GM21825 (cell line): ENCODE data around the gene RNF44.
A peak's percentile ranks its signal among the peaks of the same experiment; 100 is the strongest.
"Not testable (repeated sequence)": the region's sequence is repeated elsewhere in the genome, so short reads cannot be mapped to it uniquely, and the experiment has no call there.

ENCODE experiments used
- ATAC-seq: cut with Tn5 transposase; IDR thresholded peaks from one replicate; pipeline ENCODE4 v1.9.1; 2021; ENCODE audit warnings: mild to moderate bottlenecking, moderate library complexity; ENCODE audit not compliant: unreplicated experiment

Gene RNF44

DNA sequence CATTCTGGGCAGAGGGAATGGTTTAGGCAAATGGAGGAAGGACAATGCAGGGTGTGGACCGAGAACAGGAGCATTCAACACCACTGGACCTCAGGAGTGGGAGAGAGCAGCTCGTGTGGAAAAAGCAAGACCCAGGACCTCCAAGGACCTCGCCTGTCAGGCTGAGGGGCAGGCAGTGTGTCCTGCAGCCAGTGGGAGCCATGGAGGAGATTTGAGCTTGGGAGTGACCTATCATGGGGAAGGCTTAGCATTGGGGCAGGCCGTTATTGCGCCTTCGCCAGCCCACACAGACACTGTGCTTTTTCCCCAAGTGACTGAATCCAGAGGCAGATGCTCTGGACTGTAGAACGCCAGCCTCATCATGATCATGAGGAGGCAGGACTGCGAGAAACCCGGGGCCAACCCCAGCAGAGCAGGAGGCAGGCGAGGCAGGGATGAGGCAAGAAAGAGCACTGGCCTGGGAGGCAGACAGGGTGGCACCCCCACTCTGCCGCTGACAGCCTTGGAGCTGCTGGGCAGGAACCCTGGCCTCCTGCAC, 15.2 kb upstream of the RNF44 start:
- ATAC-seq, result no peak

- not testable (repeated sequence) for ATAC-seq
These were observed 13.7 kb upstream of the RNF44 start for GRCh38 chr5:176550937-176551336.

DNA sequence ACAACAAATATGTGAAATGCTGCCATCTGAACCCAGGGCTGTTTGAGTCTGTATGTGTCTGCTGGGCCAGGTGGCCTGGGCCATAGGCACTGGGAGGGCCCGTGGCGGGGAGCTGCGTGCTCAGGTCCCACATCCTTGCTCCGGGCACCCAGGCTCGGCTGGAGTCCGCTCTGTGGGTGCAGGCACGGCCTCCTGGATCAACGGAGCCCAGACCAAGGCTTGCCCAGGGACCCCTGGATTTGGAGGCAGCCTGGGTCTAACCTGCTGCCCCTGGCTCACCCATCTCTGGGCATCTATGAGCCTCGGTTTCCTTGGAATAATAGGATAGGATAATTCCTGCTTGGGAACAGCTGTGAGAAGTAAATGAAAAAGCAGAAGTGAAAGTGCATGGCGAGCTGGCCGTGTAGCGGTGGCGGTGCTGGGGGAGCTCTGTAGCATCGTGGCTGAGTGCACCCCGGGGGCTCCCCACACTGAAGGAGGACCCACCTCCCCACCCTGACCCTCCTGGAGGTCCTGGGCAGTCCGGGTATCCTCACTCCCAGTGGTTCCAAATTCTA, 13.2 kb upstream of the RNF44 start:
- ATAC-seq, result no peak

DNA sequence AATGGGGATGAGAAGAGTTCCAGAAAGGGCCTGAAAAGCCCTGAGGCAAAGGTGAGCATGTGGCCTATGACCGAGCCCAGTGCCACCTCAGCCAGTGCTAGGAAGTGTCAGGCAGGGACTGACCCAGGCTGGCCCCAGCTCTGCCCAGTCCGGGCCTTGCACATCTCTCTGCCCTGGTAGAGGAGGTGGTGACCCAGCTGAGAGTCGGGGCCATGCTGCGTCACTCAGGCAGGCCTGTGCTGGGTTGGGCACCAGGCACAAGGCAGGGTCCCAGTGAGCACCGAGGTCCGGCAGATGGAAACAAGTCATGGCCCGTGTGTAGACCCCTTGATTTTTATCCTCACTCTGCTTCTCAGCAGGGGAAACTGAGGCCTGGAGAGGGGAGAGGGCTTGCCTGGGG, 12.7 kb upstream of the RNF44 start:
- ATAC-seq, result no peak

DNA sequence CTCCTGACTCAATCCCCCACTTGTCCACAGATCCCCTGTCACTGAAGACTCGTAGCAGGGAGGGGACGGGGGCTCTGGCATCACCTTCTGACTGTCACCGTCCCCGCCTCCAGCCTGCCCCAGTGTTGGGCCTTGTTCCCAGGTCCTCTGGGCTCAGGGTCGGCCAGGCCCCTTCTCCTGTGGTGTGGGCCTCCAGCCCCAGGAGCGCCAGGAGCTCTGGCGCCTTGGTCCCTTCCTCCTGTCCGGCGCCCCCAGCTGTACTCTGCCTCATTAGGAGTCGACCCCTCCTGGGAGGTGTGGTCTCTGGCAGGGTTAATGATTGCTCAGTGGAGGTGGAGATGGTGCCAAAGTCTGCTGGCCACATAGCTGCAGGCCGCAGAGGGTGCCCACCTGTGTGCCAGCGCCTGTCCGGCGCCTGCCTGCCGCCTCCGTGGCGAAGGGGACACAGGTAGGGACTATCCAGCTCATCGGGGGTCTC, 11.8 kb upstream of the RNF44 start, which contains the start of gene CDHR2:
TSS of gene CDHR2 (plus strand) at position 376 of the 478 bp plus-strand sequence. CDS start 16,011 bp downstream, outside the sequence.
- ATAC-seq, result no peak

DNA sequence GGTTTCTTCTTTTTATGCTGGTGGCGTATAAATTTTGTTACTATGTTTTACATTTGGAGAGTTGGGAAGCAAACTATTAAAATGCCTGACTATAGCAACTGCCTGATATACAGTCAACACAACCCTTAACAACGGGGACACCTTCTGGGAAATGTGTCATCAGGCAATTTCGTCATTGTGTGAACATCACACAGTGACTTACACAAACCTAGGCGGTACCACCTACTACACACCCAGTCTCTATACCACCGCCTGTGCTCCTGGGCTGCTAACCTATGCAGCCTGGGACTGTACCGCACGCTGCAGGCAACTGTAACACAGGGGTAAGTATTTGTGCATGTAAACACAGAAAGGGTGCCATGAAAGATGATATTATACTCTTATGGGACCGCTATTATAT, 10.6 kb upstream of the RNF44 start:
- ATAC-seq, result no peak

GRCh38 chr5:176545737-176546509, 8.7 kb upstream of the RNF44 start:
- ATAC-seq, result no peak

GRCh38 chr5:176545388-176545736, 8.2 kb upstream of the RNF44 start:
- ATAC-seq, result no peak

- ATAC-seq, result peak; percentile 55
These were observed 6.4 kb upstream of the RNF44 start for GRCh38 chr5:176543428-176544182.

- ATAC-seq, result peak; percentile 38
These were observed 5.6 kb upstream of the RNF44 start for GRCh38 chr5:176542596-176543427.

DNA sequence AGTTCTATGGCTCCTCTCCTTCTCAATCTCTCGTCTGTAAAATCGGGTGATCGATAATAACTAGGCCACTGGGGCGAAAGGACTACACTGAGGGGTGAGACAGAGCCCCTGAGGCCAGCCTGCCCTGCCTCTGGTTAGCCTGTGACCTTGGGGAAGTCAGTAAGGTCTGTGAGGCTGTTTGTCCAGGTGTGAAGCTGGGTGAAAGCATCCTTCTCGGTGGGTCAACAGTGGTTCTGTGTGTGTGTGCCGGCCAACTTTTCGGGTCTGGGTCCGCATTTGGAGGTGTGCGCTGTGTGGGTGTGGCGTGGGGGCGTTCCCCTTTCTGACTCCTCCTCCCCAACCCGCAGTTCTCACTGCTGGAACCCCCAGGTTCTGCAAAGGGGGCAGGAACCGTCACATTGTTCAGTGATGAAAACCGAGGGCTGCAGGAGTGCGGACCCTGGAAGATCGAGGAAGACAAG, 5.0 kb upstream of the RNF44 start:
- no peak for ATAC-seq

DNA sequence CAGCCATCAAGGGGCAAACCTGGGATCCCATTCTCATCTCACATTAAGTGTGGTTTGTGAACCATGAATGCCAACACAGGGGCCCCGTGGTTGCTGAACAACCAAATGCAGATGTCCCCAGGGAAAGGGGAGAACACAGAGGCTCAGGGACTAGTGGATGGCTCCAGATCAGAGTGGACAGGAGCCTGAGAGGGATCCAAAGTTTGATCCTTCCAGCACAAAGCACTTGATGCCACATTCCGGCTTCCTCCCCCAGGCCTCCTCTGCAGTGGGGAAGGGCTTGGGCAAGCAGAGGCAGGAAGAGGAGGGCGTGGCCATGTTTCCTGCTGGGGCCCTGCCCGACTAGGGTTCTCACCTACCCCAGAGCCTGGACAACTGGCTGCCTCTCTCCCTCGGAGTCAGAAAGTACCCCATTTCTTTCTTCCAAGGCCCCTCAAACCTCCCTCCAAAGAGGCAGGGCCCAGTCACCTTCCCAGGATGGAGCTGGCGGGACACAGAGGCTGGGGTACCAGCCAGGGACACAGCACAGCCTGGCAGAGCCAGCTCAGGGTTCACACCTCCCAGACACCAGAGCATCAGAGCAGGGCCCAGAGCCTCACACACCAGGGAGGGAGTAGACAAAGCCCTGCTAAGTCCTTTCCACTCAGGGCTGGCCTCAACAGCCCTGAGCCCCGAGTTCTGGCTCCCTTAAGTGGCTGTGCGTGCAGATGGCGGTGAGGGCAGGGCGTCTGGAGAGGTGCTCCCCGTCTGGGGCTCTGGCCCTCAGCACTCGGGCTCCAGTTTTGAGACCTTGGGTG, 4.3 kb upstream of the RNF44 start:
- ATAC-seq, result no peak

DNA sequence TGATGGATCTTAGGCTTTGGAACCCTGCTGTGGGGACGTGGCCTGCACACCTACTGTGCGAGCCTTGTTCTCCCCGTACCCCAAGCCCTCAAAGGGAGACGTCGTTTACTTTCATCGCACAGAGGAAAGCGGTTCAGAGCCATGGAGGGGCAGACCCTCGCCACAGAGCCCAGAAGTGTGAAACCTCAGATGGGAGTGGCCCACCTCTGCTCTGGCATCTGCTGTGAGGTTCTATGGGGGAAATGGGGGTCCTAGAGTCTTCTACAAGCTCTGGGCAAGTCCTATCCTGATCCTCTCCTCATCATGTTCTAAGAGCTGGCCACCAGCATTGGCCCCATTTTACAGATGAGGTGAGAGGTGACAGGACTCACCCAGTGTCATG, 3.7 kb upstream of the RNF44 start:
- no peak for ATAC-seq

GRCh38 chr5:176540476-176540899, 3.3 kb upstream of the RNF44 start:
- ATAC-seq, result no peak

DNA sequence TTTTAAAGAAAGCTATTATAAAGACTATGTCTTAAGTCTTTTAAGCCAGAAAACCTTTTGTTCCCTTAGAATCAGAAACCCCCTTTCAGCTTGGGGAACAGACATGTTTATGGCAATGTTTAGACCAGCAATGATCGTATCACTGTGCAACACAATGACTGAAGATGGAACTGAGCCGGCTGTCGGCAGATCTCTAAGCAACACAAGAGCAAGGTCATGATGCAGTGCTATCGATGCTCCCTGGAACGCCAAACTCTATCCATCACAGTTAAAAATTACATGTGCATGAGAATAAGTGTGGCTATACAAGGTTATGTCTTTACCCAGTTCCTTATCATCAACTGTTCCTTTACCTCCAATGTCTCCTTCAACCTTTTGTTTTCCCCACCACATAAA, 1.8 kb upstream of the RNF44 start:
- ATAC-seq, result no peak

DNA sequence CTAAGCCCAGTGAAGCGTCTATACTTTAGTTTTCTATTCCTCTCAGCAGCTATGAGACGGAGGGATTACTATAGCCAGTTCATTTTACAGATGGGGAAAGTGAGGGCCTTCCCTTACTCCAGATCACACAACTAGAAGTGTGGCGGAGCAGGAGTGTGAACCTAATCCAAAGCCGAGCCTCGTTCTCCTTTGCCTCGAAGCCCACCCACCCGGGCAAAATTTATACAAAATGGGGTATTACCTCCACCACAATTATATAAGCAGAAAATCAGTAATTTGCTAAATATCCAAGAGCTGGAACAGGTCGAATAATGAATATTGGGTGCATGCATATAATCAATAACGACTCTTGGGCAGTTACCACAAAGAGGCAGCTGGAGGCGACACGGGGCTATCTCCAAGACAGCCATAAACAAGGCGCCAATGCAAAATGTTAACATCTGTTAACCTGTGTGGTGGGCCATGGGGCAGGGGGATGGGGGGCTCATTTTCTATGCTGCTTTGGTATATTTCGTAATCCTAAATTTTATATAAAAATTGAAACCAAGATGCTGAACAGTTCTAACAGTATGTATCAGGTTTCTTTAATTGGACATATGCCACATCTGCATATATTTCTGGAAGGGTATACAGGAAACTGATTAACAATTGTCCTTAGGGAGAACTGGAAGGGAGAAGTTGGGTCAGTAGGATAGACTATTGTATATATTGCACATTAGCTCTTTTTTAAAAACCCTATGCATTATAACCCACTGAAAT, 1.2 kb upstream of the RNF44 start:
- ATAC-seq, result no peak

GRCh38 chr5:176537554-176538229, 490 bp upstream of the RNF44 start:
- peak; percentile 55 for ATAC-seq

GRCh38 chr5:176536132-176536901, 885 bp downstream of the RNF44 start:
- no peak for ATAC-seq
